Breast epithelium (tissue), 3 donors: ENCODE results near the gene FBXL15.

Experiments
- CTCF ChIP-seq, 3 donors: fragments of 450-650 bp; IDR thresholded peaks; one replicate each; pipeline ENCODE4 v1.5.1; 2016 to 2017; ENCODE audit warnings: antibody characterized with exemption in 3 of 3, mild to moderate bottlenecking in 3 of 3, moderate library complexity in 3 of 3
- POLR2A ChIP-seq: fragments of 450-650 bp; IDR thresholded peaks from one replicate; pipeline ENCODE4 v1.6.1; 2016; ENCODE audit warnings: antibody characterized with exemption, mild to moderate bottlenecking, moderate library complexity
- POLR2AphosphoS5 ChIP-seq, 3 donors: sonication (generic); formaldehyde crosslinking; IDR thresholded peaks; one replicate each; pipeline ENCODE4 v1.6.1; 2017; ENCODE audit warnings: antibody characterized with exemption in 3 of 3

GRCh38 chr10:102407425-102408130, 13.1 kb upstream of the FBXL15 start:
- no peak for TF ChIP-seq CTCF (IDR thresholded peaks at IDR 0.05)
- TF ChIP-seq POLR2A = no peak
- no peak for TF ChIP-seq POLR2AphosphoS5 (IDR thresholded peaks at IDR 0.05)
